NCI-H187 treated with DMSO at 0.1 percent for 48 hours (cell line): ENCODE data around the gene CALML3.

Experiments
- DNase-seq: peaks from one replicate; lab custom pipeline; 2025; lab: John Stamatoyannopoulos, UW

CALML3 gene

GRCh38 chr10:5491477-5491876 is 33.3 kb upstream of the CALML3 start:
- DNase-seq = no peak

DNA sequence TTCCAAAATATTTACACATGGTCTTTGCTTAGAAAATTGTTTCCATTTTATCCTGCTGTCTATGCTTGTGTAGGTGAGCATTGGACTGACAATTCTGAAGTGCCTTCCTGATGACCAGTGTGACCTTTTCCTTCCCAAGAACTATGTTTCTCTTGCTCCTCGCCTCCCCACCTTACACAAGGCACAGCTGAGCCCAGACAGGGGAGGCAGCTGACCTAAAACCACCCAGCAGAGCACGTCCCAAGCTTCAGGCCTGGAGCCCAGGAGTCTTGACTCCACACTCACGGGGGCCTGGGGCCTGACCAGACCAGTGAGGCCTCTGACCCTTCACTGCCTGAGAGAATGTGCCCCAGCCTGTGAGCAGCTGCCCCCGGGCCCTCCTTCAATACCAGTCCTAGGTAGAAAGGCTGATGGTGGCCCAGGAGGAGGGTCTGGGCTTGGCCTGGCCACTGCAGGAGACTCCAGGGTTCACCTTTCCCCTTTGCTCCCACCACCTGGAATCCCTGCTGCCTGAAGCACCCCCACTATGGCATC is 32.4 kb upstream of the CALML3 start:
- DNase-seq = no peak

DNA sequence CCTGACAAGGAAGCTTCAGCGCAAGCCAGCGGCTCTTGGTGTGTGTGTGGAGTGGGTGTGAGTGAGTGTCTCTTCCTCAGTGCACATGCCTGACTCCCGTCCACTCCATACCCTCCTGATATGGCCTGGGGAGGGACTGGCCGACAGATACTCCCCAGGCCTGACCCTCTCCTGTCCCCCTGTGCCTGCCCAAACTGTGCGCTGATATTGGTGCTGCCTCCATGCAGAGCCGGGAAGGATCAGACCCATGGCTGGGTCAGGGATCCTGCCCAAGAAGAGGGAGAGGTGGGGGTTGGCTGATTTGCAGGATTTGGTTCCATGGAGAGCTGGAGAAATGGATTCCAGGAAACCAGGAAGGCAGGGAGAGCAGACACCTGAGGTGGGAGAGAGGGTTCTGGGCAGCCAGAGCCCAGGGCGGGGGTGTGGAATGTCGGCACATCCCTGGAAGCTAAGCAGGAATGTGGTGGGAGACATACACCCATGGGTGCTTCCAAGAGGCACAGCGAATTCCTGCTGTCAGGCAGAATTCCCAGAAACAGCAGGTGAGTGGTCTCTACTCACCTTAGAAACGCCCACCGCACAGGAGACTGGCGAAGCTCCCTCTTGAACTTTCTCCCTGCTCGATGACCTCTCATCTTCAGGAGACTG is 31.7 kb upstream of the CALML3 start:
- DNase-seq = no peak

DNA sequence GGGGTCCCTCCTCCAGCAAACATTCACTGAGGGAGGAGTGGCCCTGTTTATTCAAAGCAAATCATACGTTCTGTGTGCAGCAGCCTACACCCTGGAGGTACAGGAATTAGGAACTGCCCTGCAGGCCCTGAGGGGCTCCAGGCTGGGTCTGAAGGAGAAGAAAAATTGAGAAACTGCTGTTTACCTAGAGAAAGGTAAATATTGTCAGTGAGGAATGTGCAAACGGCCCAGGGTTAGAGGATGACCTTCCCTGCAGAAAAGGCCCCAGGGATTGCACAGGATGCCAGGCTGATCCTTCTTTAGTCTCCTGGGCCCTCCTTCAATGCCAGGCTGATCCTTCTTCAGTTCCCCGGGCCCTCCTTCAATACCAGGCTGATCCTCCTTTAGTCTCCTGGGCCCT is 31.1 kb upstream of the CALML3 start:
- DNase-seq = no peak

DNA sequence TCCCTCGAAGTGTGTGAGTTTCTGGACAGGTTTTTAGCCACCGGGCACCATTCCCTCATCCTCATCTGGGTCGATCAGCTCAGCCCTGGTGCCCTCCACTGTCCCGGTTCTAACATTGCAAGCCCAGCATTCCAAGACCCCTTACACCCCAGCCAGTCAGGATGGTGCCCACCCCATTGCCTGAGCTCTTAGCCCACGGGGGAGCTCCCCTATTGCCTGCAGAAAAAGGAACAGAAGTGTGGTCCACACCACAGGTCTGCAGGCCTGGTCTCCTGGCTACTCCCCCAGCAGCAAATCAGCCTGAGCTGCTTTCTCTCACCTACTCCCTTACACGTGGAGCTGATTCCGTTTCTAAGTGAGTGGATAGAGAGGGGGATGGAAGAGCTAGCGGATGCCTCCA is 30.1 kb upstream of the CALML3 start:
- no peak for DNase-seq

DNA sequence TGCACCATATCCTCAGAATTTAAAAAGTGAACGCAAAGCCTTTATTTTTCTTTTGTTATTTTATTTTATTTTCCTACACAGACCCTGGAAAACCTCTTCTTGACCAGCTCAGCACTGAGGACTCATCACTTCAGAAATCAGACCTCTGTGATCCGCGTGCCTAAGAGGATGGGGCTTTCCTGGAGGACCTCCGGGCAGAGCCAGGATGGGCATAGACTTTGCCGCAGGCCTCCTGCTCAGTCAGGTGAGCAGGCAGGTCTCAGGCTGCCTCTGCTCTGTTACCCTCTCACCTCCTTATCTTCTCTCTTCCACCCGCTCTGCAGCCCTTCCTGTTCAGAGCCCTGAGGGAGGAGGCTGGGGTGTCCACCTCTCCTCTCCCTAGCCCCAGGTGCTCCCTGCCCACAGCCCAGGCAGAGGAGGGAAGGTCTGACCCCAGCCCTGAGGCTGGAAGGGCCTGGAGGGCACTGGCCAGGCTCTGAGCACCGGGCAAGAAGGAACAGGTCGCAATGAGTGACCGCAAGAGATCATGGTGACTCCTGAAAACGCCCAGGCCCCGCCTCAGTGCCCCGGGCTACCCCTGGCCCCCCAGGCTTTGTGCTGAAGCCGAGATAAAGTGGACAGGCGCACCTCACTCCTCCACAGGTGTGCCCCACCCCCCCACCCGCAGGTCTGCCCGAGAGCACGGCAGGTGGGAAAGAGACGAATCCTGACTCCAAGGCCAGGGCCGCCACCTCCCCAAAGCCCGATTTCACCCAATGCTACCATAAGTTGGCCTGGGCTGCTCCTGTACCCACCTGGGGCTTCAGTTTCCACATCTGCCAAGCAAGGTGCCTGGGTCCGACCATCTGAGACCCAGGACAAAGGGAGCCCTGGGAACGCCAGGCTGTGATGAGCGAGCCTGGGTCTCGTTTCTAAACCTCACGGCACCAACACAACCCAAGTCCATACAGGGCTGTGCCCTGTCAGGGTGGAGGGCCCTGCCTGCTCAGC is 28.2 kb upstream of the CALML3 start:
- DNase-seq = no peak

DNA sequence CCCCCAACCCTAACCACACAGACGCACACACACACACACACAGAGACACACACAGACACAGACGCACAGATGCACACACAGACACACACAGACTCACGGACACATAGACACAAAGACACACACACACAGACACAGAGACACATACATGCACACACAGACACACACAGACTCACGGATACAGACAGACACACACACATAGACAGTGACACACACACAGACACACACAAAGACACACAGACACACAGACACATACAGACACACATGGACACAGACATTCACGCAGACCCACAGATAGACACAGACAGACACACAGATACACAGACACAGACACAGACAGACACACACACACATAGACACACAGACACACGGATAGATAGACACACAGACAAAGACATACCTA is 27.5 kb upstream of the CALML3 start:
- DNase-seq = no peak

GRCh38 chr10:5497948-5498730 is 26.6 kb upstream of the CALML3 start:
- no peak for DNase-seq

GRCh38 chr10:5498791-5499492 is 25.8 kb upstream of the CALML3 start:
- no peak for DNase-seq

GRCh38 chr10:5499493-5500140 is 25.1 kb upstream of the CALML3 start, which contains the start of gene CALML5:
Gene CALML5 (minus strand): TSS chr10:5499570. CDS start chr10:5499438, 132 bp downstream.
- DNase-seq = no peak

DNA sequence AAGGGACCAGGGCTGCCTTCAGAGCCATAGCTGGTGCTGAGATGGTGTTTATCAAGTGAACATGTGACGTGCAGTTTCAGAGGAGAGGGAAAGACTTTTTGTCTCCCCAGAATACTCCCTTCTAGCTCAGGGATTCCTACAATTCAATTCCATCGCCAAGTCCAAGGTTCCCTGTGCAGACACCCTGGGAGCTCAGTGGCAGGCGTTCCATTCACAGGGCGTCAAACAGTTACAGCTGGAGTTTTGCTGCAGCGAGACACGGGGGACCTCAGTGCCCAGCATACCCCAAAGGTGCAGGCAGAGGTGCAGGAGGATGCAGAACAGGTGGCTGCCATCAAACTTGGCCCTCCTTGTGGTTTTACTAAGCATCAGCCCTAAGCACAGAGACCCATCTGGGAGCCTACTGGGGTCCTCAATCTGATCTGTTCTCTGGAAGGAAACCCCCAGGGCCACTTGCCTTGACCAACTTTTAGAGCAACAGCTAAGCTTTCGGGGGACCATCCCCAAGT is 24.5 kb upstream of the CALML3 start:
- DNase-seq = no peak

DNA sequence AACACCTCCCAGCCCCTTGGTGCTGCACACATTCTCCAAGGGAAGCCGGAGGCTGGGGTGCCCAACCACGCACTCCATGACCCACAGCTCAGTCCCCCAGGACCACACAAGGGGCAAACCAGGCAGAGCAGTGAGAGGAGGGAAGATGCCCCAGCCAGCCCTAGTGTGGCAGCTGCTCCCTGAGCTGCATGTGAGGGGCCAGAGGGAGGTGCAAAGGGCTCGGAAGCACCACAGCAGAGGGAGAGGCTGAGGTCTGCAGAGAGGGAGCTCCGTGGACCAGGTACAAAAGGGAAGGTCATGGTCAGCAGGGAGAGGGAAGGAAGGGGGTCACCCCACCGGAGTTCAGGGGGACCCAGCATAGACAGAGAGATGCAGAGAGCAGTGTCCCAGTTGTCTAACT is 23.9 kb upstream of the CALML3 start:
- no peak for DNase-seq

GRCh38 chr10:5502061-5502521 is 22.7 kb upstream of the CALML3 start:
- DNase-seq = no peak

GRCh38 chr10:5502571-5503476 is 21.9 kb upstream of the CALML3 start:
- DNase-seq = no peak

GRCh38 chr10:5503477-5503835 is 21.3 kb upstream of the CALML3 start:
- DNase-seq = no peak

DNA sequence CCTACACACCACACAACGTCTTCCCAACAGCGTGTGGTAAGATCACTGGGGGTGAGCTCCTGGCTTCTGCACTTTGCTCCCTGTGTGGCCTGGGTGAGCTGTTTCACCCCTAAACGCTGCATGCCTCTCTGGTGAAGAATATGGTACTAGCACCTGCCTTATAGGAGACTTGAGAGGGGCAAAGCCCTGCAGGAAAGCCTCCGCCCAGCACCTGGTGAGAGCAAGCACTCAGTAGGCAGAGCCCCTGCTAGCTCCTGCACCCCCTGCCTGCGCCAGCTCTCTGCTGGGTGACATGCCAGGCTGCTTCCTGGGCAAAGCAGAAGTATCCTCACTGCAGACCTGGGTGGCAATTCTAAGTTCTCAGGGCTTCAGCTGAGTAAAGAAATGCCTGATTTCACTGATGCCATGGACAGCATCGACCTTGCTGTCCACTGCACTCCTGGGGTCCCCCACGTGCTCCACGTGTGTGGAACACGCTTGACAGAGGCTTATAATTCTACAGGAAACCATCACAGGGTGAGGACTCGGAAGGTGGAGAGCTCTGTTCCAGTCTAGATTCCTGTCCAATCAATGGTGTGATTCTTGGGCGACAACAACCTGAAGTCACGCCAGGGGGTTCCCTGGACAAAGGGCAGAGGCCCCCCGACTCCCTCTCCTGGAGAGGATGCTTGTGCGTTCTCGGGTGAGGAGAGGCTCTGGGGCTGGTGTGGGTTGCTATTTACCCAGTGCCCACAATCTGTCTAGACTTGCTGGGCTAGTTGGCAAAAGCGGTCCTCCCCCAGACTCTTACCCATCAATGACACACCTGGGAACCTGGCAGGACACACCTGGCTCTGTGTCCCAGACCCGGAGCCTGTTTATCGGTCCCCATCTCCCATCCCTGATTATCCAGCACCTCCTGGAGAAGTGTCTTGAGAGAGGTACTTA is 20.4 kb upstream of the CALML3 start:
- DNase-seq = no peak

DNA sequence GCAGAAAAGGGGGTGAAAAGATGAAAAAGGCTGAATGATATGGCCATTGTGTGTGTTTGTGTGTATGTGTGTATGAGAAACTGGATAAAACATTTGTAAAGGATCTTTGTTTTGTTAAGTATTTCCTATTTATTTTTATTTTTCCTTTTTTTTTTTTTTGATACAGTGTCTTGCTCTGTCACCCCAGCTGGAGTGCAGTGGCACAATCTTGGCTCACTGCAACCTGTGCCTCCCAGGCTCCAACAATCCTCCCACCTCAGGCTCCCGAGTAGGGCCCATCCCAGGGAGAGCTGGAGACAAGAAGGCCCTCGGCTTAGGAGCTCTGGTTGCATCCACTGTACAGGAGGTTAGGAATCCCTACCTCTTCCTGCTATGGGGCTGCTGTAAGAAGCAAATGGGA is 18.5 kb upstream of the CALML3 start:
- no peak for DNase-seq
